Left kidney (tissue), 2 donors: Measurements from ENCODE around the gene MZB1. TPM values are rescaled to one million over a fixed set of nuclear protein-coding genes. Genes with fewer than 3 reads are reported as not detected.
"Not testable (repeated sequence)": the region's sequence is repeated elsewhere in the genome, so short reads cannot be mapped to it uniquely, and the experiment has no call there.

Experiments
- DNase-seq: peaks from one replicate; pipeline ENCODE4 v3.0.0-alpha.2; 2013
- polyA plus RNA-seq: library from polyadenylated mRNA; unstranded; fragments of 120-200 nt; gene quantifications from one replicate; pipeline ENCODE4 v1.2.1, GENCODE V29; 2013; ENCODE audit not compliant: insufficient read length

The MZB1 gene
- polyA plus RNA-seq, 1 donor = 0.96 TPM

DNA sequence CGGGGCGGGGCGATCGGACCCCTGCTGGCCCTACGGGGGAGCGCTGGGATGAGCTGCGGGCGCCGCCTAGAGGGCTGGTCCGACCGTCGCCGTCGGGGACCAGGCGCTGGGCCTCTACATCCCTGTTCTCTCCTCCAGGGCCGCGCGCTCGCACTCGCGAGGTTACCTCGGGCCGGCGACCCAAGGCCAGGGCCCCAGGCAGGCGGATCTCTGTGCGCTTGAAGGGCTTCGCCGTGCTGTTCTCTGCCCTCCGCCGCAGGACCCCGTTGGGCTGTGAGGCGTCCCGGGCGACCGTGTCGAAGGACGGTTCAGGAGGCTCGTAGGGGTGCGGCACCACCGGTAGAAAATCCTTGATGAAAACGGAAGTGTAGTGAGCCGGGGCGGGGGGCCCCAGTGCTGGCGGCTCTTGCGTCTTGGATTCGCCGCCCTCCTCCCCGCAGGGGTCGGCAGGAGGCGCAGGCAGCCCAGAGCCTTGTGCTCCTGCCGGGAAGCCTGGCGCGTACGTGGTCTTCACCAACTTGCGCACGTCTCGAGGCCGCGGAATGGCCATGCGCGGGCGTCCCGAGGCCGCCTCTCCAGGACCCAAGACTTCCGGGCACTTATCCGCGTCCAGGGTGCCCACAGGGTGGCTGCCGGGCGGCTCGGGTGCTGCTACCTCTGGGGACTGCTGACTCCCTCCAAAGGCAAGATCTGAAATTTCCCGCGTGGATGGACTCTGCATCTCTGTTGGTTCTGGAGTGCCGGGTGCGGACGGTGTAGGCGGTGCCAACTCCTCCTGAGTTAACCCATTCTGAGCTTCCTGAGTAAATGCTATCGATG lies 3.2 kb upstream of the MZB1 start:
- DNase-seq = peak; percentile 65

DNA sequence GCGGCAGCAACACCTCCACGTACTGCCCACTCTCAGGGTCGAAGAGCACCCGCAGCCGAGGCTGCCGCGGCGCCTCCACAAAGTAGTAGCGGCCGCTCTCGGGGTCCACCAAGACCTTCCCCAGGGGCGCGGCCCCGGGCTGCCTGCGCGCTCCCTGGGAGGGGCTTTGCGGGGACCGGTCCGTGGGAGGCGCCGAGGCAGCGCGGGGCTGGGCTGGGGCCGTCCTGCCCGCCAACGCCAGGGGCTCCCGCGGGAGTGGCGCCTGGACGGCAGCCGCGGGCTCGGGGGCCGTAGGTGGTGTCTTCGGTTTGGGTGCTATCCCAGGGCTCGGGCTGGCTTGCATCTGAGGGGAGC lies 2.6 kb upstream of the MZB1 start:
- DNase-seq = no peak

- DNase-seq = no peak
Observed at GRCh38 chr5:139391570-139392323, 2.0 kb upstream of the MZB1 start.

DNA sequence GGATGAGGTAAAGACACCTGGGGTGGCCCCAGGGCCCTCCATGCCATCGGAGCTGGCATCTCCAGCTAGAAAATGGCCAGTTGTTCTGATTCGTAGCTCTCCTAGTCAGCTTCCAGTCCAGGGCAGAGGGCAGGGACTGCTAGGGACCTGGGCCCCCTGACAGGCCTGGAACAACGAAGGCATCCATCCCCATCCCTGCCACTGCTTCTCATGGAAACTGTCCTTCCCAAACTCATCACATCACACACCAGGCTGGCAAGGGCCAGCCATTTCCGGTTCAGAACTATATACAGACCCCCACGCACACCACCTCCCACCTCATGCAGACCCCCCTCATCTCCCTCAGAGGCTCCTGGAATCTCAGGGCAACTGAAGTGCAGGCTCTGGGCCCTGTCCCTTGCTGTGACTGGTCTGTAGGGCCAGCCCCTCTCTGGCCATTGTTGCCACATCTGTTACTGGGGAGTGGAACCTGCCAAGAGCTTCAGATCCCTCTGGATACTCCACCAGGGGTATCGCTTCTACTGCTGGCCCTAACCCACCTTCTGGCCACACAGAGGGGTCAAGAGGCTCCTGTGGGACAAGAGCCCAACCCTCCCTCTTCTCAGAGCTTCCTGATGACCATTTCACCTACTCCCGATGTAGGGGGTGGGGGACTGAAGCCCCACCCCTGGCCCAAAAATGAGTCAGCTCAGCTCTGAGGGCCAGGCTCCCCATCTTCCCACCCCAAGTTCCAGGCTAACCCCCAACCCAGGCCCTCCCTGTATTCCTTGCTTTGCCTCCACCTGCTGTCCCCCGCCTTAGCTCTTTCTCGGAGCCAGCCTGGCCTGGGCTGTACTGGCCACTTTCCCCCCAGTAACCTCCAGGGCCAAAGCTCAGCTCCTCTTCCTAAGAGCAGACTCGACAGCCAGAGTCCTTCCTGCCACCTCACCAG lies 1.2 kb upstream of the MZB1 start:
- DNase-seq = no peak

DNA sequence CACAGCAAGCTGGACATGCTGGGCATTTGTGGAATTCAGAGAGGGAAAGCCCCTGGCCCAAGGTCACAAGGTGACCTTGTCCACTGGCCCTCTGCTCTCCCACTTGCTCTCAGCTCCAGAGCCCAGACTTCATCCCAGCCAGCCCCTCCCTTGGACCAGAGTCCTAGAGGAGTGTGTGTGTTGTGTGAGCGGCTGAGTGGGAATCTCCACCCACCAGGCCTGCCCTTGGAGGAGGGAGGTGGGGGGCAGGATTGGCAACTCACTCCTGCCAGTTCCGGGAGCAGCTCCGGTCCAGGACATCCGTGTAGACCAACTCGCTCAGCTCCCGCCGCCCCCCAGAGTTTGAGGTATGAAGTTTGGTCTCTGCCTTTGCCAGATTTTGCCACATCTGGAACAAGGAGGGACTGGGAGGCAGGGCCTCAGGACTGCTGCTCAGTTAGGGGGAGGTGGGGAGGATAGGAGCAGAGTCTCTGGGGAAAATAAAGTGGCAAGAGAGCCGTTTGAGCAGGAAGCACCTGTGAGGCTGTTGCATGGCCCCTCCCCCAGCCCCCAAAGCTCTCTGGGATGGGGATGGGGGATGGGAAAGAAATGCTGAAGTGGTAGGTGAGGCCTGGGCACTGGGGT lies 1.4 kb downstream of the MZB1 start:
- DNase-seq = peak; percentile 25

- DNase-seq = no peak
Observed at GRCh38 chr5:139387611-139388197, 2.0 kb downstream of the MZB1 start.

GRCh38 chr5:139386956-139387355 lies 2.8 kb downstream of the MZB1 start:
- not testable (repeated sequence) for DNase-seq

- DNase-seq = no peak
Observed at GRCh38 chr5:139386050-139386438, 3.7 kb downstream of the MZB1 start.

DNA sequence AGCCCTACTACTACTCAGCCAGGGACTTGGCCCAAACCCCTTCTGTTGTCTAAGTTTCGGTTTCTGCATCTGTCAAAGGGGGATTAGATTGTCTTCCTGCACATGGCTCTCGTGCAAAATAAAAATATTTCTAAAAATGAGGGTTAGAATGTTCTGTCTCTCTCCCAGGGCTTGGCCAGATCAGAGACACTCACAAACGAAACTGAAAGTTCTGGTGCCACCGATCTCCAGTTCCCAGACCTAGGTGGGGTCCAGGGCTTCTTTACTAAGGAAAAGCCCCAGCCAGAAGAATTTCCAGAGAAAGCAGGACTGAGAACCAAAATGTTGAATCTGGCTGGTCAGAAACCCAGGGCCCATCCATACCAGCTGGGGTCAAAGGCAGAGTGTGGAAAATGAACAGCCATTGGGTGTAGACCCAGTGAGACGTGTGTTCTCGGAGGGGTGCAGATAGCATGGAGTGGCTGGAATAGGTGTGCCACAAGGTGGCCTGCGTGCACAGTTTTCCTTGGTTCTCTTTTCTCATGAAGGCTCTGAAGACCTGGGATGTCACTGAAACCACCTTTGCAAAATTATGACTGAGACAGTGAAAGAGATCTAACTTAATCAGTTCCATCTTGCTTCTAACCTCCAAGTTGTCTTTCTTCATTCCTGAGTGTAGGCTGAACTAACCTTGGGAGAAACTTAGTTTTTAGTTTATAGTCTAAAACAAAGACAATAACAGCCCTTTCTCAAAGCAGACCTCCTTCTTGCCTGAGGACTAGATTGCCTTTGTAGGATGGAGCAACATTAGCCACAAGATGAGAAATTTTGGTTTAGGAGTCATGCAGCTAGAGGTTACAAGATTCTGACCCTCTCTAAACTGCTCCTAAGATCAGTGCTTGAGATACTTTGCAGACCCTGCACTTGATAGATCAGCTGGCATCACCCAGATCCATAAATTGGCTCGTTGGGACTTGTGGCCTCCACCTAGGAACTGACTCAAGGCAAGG lies 4.4 kb downstream of the MZB1 start:
- DNase-seq = no peak

GRCh38 chr5:139384591-139385051 lies 5.1 kb downstream of the MZB1 start:
- no peak for DNase-seq

GRCh38 chr5:139383993-139384590 lies 5.6 kb downstream of the MZB1 start:
- DNase-seq = no peak

DNA sequence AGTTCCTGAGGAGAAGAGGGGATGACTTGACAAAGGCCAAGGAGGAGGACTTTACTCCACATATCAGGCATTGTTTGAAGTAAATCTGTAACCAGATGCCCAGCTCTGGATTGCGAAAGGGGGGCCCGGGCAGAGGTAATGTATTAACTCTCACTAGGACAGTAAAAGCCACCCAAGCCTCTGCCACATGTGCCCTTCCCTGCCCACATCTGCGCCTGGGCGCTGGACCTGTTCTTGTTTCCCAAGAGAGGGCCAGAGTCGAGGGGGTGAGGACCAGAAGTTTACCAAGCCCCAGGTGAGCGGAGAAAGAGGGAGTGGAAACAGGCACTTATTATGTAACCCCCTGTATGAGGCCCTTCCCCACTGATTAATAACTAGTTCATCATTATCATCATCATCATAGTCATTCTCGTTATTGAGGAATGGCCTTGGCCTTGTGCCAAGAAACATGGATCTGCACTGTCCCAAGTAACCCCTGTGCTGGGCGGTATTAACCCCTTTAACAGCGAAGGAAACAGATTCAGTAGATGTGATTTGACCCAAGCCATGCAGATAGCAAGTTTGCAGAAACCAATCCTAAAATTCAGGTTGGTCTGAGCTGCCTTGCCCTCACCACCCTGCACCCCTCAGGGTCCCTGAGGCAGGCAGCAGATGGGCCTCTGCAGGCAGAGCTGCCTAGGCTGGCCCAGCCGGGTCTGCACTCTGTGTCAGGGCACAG lies 6.3 kb downstream of the MZB1 start, which contains the start of gene SLC23A1:
TSS of gene SLC23A1 (minus strand) at position 23 of the 718 bp plus-strand sequence. CDS start 44 bp downstream, outside the sequence.
- peak; percentile 35 for DNase-seq

- DNase-seq = no peak
Observed at GRCh38 chr5:139382807-139383206, 6.9 kb downstream of the MZB1 start.

DNA sequence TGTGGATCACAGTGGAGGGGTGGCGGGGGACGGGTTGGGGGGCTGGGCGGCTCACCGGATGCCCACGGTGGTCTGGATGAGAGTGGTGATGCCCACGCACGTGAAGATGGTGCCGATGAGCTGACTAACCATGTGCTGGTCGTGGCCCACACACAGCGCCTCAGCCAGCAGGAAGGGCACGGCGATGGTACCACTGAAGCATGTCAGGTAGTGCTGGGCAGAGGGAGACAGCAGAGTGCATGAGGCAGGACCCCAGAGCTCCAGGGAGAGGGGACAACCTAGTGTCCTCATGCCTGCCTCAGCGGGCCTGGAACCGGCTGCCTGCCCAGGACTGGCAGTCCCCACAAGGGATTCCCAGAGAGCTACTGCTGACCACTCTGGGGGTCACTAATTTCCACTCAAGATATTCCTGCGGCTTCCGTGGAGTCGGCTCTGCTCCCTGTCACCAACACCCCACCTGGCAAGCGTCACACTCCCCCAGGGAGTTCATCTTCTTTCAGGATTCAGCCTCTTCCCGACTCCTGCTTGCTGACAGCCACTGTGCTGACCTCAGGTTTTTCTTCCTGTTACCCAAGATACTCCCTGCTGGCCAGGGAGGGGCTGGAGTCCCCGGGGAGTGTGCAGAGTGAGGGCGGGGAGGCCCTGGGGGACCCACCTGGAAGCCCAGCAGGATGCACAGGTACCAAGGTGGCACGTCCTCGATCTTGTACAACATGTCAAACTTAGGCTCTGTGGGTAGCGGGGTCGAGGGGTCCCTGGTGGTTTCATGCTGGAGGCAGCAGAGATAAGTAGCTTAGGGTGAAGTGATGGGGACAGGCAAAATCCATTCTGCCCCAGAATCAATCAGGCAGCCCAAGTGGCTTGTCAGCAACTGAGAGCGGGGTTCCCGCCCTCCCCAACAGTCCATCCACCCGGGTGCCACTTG lies 7.6 kb downstream of the MZB1 start:
- DNase-seq = no peak

DNA sequence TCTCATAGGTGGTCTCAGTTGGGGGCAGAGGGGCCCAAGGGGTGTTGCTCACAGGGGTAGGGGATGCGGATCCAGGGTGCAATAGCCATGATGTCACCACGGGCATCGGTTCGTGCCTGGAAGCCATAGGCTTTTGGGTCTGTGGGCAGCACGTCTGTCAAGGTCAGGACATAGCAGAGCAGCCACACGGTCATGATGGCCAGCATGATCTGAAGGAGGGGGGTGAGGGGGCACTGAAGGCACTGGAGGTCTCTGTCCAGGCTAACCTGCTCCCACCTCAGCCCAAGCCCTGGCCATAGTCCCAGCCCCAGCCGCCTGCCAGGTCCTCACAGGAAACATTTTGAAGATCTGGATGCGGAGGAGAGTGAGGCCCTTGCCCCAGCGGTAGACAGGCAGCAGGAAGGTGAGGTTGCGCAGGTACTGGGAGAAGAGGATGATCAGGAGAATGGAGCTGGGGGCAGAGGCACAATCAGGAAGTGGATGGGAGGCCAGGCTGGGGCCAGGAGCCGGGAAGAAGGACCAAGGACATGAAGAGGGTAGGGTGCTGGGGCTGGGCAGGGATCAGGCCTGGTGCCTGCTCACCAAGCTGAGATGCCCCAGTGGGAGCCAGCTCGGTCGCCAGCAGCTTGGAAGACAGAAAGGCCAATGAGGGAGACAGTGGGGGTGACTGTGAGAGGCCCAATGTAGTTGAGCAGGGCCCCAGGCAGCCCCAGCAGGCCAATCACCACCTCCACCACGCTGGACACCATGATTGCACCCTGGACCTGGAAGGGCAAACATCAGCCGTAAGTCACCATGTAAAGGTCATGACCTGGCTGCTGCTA lies 9.9 kb downstream of the MZB1 start:
- no peak for DNase-seq

DNA sequence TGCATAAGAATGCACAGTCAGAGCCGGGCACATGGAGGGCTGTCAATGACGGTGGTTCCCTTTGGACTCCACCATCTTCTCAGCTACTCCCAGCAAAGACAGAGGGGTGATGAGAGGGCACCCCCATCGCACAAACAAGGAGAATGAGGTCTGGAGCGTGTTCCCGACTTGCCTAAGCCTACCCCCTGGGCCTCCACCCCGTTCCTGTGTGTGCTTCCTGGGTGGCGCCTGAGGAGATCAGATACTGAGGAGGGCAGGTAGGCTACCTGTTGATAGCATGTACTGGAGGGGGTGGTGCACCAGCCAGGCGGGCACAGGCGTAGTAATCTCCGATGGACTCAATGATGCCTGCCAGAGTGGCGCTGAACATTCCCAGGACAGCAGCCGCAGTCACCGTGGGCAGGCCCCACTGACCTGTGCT lies 10.8 kb downstream of the MZB1 start:
- no peak for DNase-seq
